ENCODE measurements around the gene TAF15. TPM values are rescaled to one million over a fixed set of nuclear protein-coding genes. Genes with fewer than 3 reads are reported as not detected.

The TAF15 gene
- total RNA-seq (10 to 100 TPM; 58.1 to 85.9 (median 71.3) TPM), polyA plus RNA-seq (100 to 1,000 TPM in 1 of 3 donors, 10 to 100 TPM in 2; 55.9 to 147 (median 58.7) TPM)

- H3K36me3 ChIP-seq = no peaks in the 10 kb centered on the region
- TF ChIP-seq POLR2AphosphoS5 (IDR thresholded peaks at IDR 0.05) (peak; percentile 99 to 100 (median 100)), POLR2A (IDR thresholded peaks at IDR 0.05) (peak; percentile 99), CTCF (IDR thresholded peaks at IDR 0.05) (peak; percentile 65 to 83 (median 74)), EP300 (IDR thresholded peaks at IDR 0.05) (no peak)
Observed at GRCh38 chr17:35808962-35809854, at the start of gene TAF15. TSS of gene TAF15 (plus strand) at chr17:35809484. CDS start at chr17:35809570, 86 bp downstream.

GRCh38 chr17:35760587-35760986 lies 48.7 kb upstream of the TAF15 start, which contains the start of gene C17orf50:
TSS of gene C17orf50 (plus strand) at chr17:35760887. CDS start at chr17:35760942, 55 bp downstream.
- intact Hi-C loops (cut with DNase I) = no loop called here
- TF ChIP-seq CTCF (IDR thresholded peaks at IDR 0.05) = no peak
- TF ChIP-seq POLR2AphosphoS5 (IDR thresholded peaks at IDR 0.05) = no peak
- no peak for TF ChIP-seq EP300 (IDR thresholded peaks at IDR 0.05)
- no peak for TF ChIP-seq POLR2A (IDR thresholded peaks at IDR 0.05)
- 83 to 100% methylated on average over 1 of the region's 1 CpG for WGBS, 2 donors
- Histone ChIP-seq H3K9me3 (no peaks in the 10 kb centered on the region), H3K4me3 (no peak within 1 kb of the TSS), H3K4me1 (peaks cover 0 to 22% (median 19%) of the 10 kb centered on the region in 4 donors), H3K36me3 (no peaks in the 10 kb centered on the region), H3K27ac (no peak within 1 kb of the TSS), H3K27me3 (no peaks in the 10 kb centered on the region)
- no peak for DNase-seq

More at GRCh38 chr17:35808962-35809854, at the start of gene TAF15:
- no peaks in the 10 kb centered on the region for H3K9me3 ChIP-seq
- peak within 1 kb of the TSS; percentile 83 to 89 (median 86) for H3K4me3 ChIP-seq
- no peaks in the 10 kb centered on the region for H3K27me3 ChIP-seq
- peak within 1 kb of the TSS; percentile 90 to 98 (median 94) for H3K27ac ChIP-seq
- peaks cover 0 to 50% (median 35%) of the 10 kb centered on the region in 4 donors for H3K4me1 ChIP-seq
- peak; percentile 98 for DNase-seq
- intact Hi-C loops (cut with DNase I) = loop anchor here (1.0 to 5.0 kb wide), 2 partner anchors 45 to 222 kb away; partner anchors contain the start of gene AP2B1
- WGBS, 2 donors = 1% methylated on average over 71 of the region's 71 CpGs

- no peak overlapping the region for H3K4me3 ChIP-seq
- TF ChIP-seq POLR2A (IDR thresholded peaks at IDR 0.05) (no peak), CTCF (IDR thresholded peaks at IDR 0.05) (no peak), POLR2AphosphoS5 (IDR thresholded peaks at IDR 0.05) (no peak), EP300 (IDR thresholded peaks at IDR 0.05) (no peak)
- peaks cover 0 to 31% (median 20%) of the 10 kb centered on the region in 4 donors for H3K4me1 ChIP-seq
- no peaks in the 10 kb centered on the region for H3K36me3 ChIP-seq
- no peak for DNase-seq
- H3K9me3 ChIP-seq = no peaks in the 10 kb centered on the region
- H3K27ac ChIP-seq = no peak overlapping the region
- 70 to 83% methylated on average over 5 of the region's 5 CpGs for WGBS, 2 donors
- intact Hi-C loops (cut with DNase I) = no loop called here
- H3K27me3 ChIP-seq = no peaks in the 10 kb centered on the region
Observed at GRCh38 chr17:35761601-35762000, 47.7 kb upstream of the TAF15 start.

- no peaks in the 10 kb centered on the region for H3K27me3 ChIP-seq
- H3K4me3 ChIP-seq = peak overlapping the region in 3 of 4 donors; percentile 46 to 57 (median 51)
- intact Hi-C loops (cut with DNase I) = loop anchor here (1.0 kb wide), 2 partner anchors 41 to 46 kb away; partner anchors contain the start of gene TAF15
- peaks cover 0 to 39% (median 24%) of the 10 kb centered on the region in 4 donors for H3K4me1 ChIP-seq
- TF ChIP-seq POLR2AphosphoS5 (IDR thresholded peaks at IDR 0.05) = no peak
- TF ChIP-seq EP300 (IDR thresholded peaks at IDR 0.05) = no peak
- no peak for TF ChIP-seq POLR2A (IDR thresholded peaks at IDR 0.05)
- TF ChIP-seq CTCF (IDR thresholded peaks at IDR 0.05) = no peak
- H3K36me3 ChIP-seq = no peaks in the 10 kb centered on the region
- no peak for DNase-seq
- 32 to 34% methylated on average over 16 to 17 of the region's 17 CpGs for WGBS, 2 donors
- peak overlapping the region; percentile 44 to 77 (median 67) for H3K27ac ChIP-seq
- H3K9me3 ChIP-seq = no peaks in the 10 kb centered on the region
Observed at GRCh38 chr17:35763767-35764122, 45.5 kb upstream of the TAF15 start.

Measured in sigmoid colon (tissue), 7 donors.